ENCODE data around the gene TNNC1. TPM values are rescaled to one million over a fixed set of nuclear protein-coding genes. Genes with fewer than 3 reads are reported as not detected.
A peak's percentile ranks its signal among the peaks of the same experiment; 100 is the strongest.

Gene TNNC1
- total and polyA plus RNA-seq, 2 donors (not counting 1 experiment from before 2014, with no cell fraction given) = 1.1 to 5.4 TPM

GRCh38 chr3:52483081-52483480 is 29.2 kb upstream of the TNNC1 start:
- 91% methylated on average over 14 of the region's 14 CpGs for WGBS (ENCODE audit: insufficient coverage)
- no peaks in the 10 kb centered on the region for H3K9me3 ChIP-seq (ENCODE audit: control extremely low read depth in 1 of 3, control insufficient read depth in 2 of 3, insufficient read depth in 1 of 3, low read length in 2 of 3)
- TF ChIP-seq EZH2 (IDR thresholded peaks at IDR 0.05; ENCODE audit: borderline replicate concordance, insufficient read depth, low read depth, low read length, poor library complexity, severe bottlenecking) = no peak
- no peak for TF ChIP-seq CTCF (IDR thresholded peaks at IDR 0.05)
- no peak overlapping the region for H3K4me2 ChIP-seq (replicated peaks; ENCODE audit: low read depth, low read length, poor library complexity, severe bottlenecking)
- intact Hi-C loops (cut with micrococcal nuclease) = no loop called here
- DNase-seq (no peak), ATAC-seq (ENCODE audit: low read depth) (no peak)
- Mint-ChIP-seq H3K9me3 (ENCODE audit: insufficient read depth) (no peaks in the 10 kb centered on the region), H3K27me3 (no peaks in the 10 kb centered on the region), H3K4me1 (no peaks in the 10 kb centered on the region), H3K27ac (no peak overlapping the region), H3K4me3 (no peak overlapping the region)
- no peak overlapping the region for H2AFZ ChIP-seq (ENCODE audit: insufficient read depth, low read depth, low read length, poor library complexity, severe bottlenecking)
- H3K27ac ChIP-seq (ENCODE audit: low read length in 2 of 2) = no peak overlapping the region
- H3K36me3 ChIP-seq (replicated peaks in 1 of 2; ENCODE audit: control extremely low read depth in 1 of 2, control insufficient read depth in 1 of 2, extremely low read depth in 1 of 2, insufficient read depth in 2 of 2, low read length in 1 of 2) = peaks cover 2 to 68% of the 10 kb centered on the region in 2 experiments
- no peak overlapping the region for H3K9ac ChIP-seq (ENCODE audit: low read length)
- CTCF ChIA-PET = no interaction called here
- POLR2A ChIA-PET = no interaction called here
- no peaks in the 10 kb centered on the region for H3K27me3 ChIP-seq (replicated peaks in 1 of 4; ENCODE audit: control extremely low read depth in 1 of 4, control insufficient read depth in 3 of 4, insufficient read depth in 4 of 4, low read length in 3 of 4)
- H3K79me2 ChIP-seq (ENCODE audit: control insufficient read depth, insufficient read depth, low read length) = no peaks in the 10 kb centered on the region
- no peaks in the 10 kb centered on the region for H4K20me1 ChIP-seq (ENCODE audit: control insufficient read depth, insufficient read depth, low read length, poor library complexity, severe bottlenecking)
- no peak overlapping the region for H3K4me3 ChIP-seq (ENCODE audit: control extremely low read depth in 1 of 5, extremely low read depth in 1 of 5, insufficient read depth in 1 of 5, low read depth in 2 of 5, low read length in 4 of 5)
- H3K4me1 ChIP-seq (ENCODE audit: control insufficient read depth in 2 of 2, insufficient read depth in 2 of 2, low read length in 2 of 2) = no peaks in the 10 kb centered on the region

GRCh38 chr3:52481819-52482521 is 28.1 kb upstream of the TNNC1 start:
- Mint-ChIP-seq H3K27me3 (no peaks in the 10 kb centered on the region), H3K9me3 (ENCODE audit: insufficient read depth) (no peaks in the 10 kb centered on the region), H3K4me3 (no peak overlapping the region), H3K27ac (no peak overlapping the region), H3K4me1 (no peaks in the 10 kb centered on the region)
- Histone ChIP-seq H3K9ac (ENCODE audit: low read length) (no peak overlapping the region), H3K27me3 (replicated peaks in 1 of 4; ENCODE audit: control extremely low read depth in 1 of 4, control insufficient read depth in 3 of 4, insufficient read depth in 4 of 4, low read length in 3 of 4) (no peaks in the 10 kb centered on the region), H2AFZ (ENCODE audit: insufficient read depth, low read depth, low read length, poor library complexity, severe bottlenecking) (no peak overlapping the region), H3K27ac (ENCODE audit: low read length in 2 of 2) (no peak overlapping the region), H3K4me1 (ENCODE audit: control insufficient read depth in 2 of 2, insufficient read depth in 2 of 2, low read length in 2 of 2) (no peaks in the 10 kb centered on the region), H3K4me3 (ENCODE audit: control extremely low read depth in 1 of 5, extremely low read depth in 1 of 5, insufficient read depth in 1 of 5, low read depth in 2 of 5, low read length in 4 of 5) (no peak overlapping the region), H3K4me2 (replicated peaks; ENCODE audit: low read depth, low read length, poor library complexity, severe bottlenecking) (no peak overlapping the region), H3K9me3 (ENCODE audit: control extremely low read depth in 1 of 3, control insufficient read depth in 2 of 3, insufficient read depth in 1 of 3, low read length in 2 of 3) (no peaks in the 10 kb centered on the region), H4K20me1 (ENCODE audit: control insufficient read depth, insufficient read depth, low read length, poor library complexity, severe bottlenecking) (no peaks in the 10 kb centered on the region), H3K79me2 (ENCODE audit: control insufficient read depth, insufficient read depth, low read length) (no peaks in the 10 kb centered on the region), H3K36me3 (replicated peaks in 1 of 2; ENCODE audit: control extremely low read depth in 1 of 2, control insufficient read depth in 1 of 2, extremely low read depth in 1 of 2, insufficient read depth in 2 of 2, low read length in 1 of 2) (peaks cover 2 to 71% of the 10 kb centered on the region in 2 experiments)
- intact Hi-C loops (cut with micrococcal nuclease) = no loop called here
- POLR2A ChIA-PET = no interaction called here
- DNase-seq (no peak), ATAC-seq (ENCODE audit: low read depth) (no peak)
- CTCF ChIA-PET = interaction anchor here (0.6 kb wide), 1 partner anchor 195 kb away, joined by 3 read pairs; no protein-coding TSS in a partner anchor
- 95% methylated on average over 20 of the region's 23 CpGs for WGBS (ENCODE audit: insufficient coverage)
- TF ChIP-seq EZH2 (IDR thresholded peaks at IDR 0.05; ENCODE audit: borderline replicate concordance, insufficient read depth, low read depth, low read length, poor library complexity, severe bottlenecking) (no peak), CTCF (IDR thresholded peaks at IDR 0.05) (peak; percentile 37)
